SHP77 (cell line): Measurements from ENCODE around the gene PSG5.
"Not testable (repeated sequence)": the region's sequence is repeated elsewhere in the genome, so short reads cannot be mapped to it uniquely, and the experiment has no call there.

Source experiments
- DNase-seq, 2 experiments: peaks; one replicate each; lab custom pipeline; 2025; lab: John Stamatoyannopoulos, UW

The PSG5 gene

DNA sequence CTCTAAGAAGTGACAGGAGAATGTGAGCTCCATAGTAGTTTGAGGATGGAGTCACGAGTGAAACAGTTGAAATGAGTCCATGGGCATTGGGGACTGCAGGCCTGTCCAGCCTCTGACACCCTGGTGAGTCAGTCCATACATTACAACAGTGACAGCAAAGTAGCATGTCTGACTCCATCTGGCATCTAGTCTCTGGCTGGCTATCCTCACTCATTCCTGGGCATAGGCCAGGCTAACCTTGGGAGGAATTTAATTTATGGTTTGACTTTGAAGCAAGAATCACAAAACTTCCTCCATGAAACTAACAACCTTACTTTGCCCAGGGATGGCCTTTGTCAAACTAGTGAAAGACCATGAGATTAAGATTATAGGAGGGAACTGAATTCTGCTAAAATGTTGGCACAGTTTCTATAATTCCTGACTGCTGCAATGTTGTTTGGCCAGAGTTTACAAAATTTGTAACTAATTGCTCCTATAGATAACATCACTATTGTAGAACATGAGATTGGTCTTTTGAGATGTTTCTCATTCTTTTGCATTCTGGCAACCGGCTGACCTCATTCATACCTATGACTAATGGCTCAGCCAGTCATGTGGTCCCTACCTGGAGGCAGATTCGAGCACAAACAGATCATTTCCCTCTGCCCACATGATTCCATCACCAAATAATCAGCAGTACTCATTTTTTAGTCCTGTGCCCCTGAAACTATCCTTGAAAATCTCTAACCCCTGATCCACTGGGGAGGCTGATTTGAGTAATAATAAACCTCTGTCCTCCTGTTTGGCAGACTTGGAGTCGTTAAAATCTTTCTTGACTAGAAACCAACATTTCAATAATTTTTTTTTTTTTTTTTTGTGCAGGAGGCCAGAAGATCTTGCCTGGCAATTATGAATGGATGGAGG lies 4.2 kb downstream of the PSG5 start:
- DNase-seq: not testable (repeated sequence)

DNA sequence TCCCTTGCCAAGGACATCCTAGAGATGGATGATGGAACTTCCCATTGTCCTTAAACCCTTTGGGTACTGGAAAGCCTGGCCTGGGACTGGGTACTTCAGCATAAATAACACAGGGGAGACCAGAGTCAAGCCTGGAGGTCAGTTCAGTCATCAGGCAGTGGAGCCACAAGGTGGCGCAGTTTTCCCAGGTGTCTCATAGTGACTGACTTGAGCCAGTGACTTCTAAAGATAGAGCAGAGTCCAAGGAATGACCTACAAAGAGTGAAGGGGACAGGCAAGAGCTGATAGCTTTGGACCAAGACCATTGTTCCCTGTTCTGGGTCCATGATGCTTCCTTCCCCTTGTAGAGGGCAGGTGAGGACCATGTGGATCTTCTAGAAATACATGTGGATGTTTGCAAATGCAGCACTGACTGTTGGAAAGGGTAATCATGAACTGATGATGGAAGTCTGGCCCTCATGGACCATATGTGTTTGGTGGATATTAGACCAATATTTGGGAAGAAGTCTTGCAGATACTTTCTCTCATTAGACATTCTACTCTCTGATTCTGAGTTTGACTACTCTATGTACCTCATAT lies 6.7 kb downstream of the PSG5 start:
- DNase-seq: not testable (repeated sequence)

DNA sequence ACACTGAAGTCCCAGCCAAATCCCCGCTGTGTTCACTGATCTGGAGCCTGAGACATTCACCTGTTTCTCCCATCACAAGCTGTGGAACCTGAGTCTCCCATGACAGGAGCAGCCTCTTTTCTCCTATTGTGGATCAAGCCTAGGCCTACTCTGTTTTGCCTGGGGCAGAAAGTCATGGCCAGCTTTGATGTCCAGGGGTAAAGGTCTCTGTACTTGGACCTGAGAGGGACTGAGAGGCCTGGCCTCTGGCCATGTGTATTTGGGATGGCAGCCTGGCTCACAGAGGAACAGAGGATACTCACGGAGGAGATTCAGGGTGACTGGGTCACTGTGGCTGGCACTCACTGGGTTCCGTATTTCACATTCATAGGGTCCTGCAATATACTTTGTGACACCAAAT lies 7.8 kb downstream of the PSG5 start:
- not testable (repeated sequence) for DNase-seq

DNA sequence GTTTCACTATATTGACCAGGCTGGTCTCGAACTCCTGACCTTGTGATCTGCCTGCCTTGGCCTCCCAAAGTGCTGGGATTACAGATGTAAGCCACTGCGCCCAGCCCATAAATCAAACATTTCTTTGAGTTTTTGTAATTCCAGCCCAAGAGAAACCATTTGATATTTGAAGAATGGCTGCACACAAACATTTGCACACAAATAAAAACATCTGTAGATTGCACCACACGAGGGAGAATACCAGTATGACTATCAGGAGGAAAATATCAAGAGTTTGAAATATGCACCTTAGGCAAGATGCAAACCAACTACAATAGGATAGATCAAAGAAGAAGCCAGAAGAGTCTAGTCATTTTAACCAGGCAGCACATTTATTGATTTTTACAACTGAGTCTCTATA lies 20.4 kb downstream of the PSG5 start:
- not testable (repeated sequence) for DNase-seq

GRCh38 chr19:43163135-43163534 lies 23.2 kb downstream of the PSG5 start:
- DNase-seq: not testable (repeated sequence)

DNA sequence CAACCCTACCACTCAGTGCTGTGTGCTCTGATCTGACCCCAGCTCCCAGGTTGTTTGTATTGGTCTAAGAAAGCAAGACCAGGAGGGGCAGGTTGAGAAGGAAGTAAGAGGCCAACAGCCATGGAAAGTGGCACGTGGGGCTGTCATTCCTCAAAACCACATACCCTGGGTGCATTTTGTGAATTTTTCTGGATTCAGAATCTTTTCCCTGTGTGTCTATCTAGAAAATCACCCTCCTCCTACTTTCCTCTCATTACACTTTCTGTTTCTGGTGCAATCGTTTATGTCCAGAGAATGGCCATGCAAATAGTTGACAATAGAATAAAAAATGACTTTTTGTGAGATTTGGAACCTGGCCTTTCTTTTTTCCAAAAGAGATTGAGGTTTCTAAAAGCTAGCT lies 24.1 kb downstream of the PSG5 start:
- DNase-seq: not testable (repeated sequence)

GRCh38 chr19:43152214-43152613 lies 34.1 kb downstream of the PSG5 start:
- DNase-seq: no peak

DNA sequence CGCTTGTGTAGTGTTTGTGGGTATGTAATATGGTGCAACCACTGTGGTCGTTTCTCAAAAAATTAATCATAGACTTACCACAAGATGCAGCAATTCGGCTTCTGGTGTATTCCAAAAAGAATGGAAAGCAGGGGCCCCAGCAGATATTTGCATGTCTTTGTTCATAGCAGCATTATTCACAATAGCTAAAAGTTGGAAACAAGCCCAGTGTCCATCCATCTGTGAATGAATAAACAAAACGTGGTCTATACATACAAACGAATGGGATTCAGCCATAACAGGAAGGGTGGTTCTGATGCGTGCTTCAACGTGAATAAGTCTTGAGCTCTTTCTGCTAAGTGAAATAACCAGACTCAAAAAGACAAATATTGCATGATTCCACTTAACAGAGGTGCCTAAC lies 36.5 kb downstream of the PSG5 start:
- peak; percentile 42 to 43 for DNase-seq

DNA sequence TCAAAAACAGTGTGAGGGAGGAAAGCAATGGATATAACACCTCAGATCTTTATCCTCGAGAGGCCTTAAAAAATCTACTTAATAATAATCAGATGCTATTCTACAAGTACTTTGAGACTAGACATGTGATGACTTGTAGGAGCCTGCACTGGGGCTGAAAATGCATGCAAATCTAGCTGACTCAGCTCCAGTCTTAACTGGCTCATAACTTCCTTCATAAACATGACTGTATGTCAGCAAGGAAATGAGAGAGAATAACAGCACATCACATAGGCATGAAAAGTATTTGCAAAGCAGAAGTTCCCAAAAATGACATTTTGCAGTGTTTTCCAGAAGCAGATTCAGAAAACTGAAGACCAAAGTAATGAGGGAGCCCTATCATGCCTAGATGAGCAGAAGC lies 38.1 kb downstream of the PSG5 start:
- DNase-seq: no peak

GRCh38 chr19:43141763-43142162 lies 44.6 kb downstream of the PSG5 start:
- not testable (repeated sequence) for DNase-seq

DNA sequence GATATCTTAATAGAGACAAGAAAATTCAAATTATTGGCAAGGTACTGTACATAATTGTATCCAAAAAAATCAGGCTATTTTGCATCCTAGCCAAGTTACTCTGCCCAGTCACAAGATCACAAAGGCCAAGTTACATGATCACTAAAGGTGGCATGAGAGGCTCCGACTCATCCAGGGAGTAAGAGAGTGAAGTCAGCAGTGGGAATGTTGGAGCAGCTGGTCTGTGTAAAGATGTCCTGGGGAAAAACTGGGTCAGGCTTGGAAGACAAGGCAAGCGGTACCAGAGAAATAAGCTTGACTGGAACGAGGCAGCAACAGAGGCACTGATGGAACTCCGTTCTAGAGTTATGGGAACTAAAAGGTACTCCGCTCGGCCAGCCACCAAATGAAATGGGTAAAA lies 53.6 kb downstream of the PSG5 start:
- no peak for DNase-seq

GRCh38 chr19:43131281-43131842 lies 55.0 kb downstream of the PSG5 start:
- peak in 1 of 2 experiments; percentile 9 for DNase-seq

- not testable (repeated sequence) for DNase-seq
Measured at GRCh38 chr19:43129197-43129596, 57.1 kb downstream of the PSG5 start.

- DNase-seq: not testable (repeated sequence)
Measured at GRCh38 chr19:43127336-43127735, 59.0 kb downstream of the PSG5 start.

- DNase-seq: no peak
Measured at GRCh38 chr19:43126720-43127119, 59.6 kb downstream of the PSG5 start.

DNA sequence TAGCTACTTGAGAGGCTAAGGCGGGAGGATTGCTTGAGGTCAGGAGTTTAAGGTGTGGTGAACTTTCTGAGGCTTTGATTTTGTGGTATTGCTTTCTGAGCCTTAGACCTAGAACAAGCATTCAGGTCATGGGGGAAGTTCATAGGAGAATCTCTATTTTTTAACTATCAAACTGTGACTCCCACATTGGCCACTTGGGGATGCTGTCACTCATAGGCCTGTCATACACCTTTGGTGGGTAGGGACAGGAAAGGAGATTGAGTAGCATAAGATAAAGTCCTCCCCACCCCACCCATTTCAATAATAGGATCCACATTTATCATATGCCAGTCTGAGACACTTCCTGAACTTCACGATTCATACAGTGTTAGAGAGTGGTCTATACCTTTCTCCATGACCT lies 62.0 kb downstream of the PSG5 start:
- DNase-seq: no peak

- DNase-seq: not testable (repeated sequence)
Measured at GRCh38 chr19:43120433-43121026, 65.8 kb downstream of the PSG5 start.

GRCh38 chr19:43119526-43119925 lies 66.8 kb downstream of the PSG5 start:
- not testable (repeated sequence) for DNase-seq
